IPS DF 6.9 (cell line): ENCODE data around the gene DDX17.

Source experiments
- DNase-seq: peaks from one replicate; pipeline ENCODE4 v3.0.0-alpha.2; 2013; ENCODE audit warnings: low read depth, low spot score
- H3K27ac ChIP-seq: one replicate; pipeline ENCODE4 v1.5.1; 2013; ENCODE audit warnings: low read length, control low read depth
- H3K27me3 ChIP-seq: 2 replicates; pipeline ENCODE4 v1.6.1; 2013; ENCODE audit warnings: mild to moderate bottlenecking, low read length; ENCODE audit not compliant: control insufficient read depth, insufficient read depth
- H3K36me3 ChIP-seq: 2 replicates; pipeline ENCODE4 v1.6.1; 2013; ENCODE audit warnings: low read length; ENCODE audit not compliant: control insufficient read depth, insufficient read depth
- H3K4me1 ChIP-seq: 2 replicates; pipeline ENCODE4 v1.6.1; 2013; ENCODE audit warnings: low read length; ENCODE audit not compliant: control insufficient read depth, insufficient read depth
- H3K4me3 ChIP-seq: 2 replicates; pipeline ENCODE4 v1.5.1; 2013; ENCODE audit warnings: mild to moderate bottlenecking, low read length
- H3K9me3 ChIP-seq: 2 replicates; pipeline ENCODE4 v1.6.1; 2013; ENCODE audit warnings: low read length, inconsistent platforms; ENCODE audit not compliant: control insufficient read depth, insufficient read depth
- WGBS: extraction: QIAGEN DNeasy Blood & Tissue Kit; methylation state at CpG from one replicate; pipeline ENCODE4 v1.1.7; 2013; ENCODE audit warnings: mixed read lengths, missing lambda C conversion rate; ENCODE audit not compliant: insufficient read length, insufficient coverage; 5-methylcytosine and 5-hydroxymethylcytosine counted together

DDX17 gene

DNA sequence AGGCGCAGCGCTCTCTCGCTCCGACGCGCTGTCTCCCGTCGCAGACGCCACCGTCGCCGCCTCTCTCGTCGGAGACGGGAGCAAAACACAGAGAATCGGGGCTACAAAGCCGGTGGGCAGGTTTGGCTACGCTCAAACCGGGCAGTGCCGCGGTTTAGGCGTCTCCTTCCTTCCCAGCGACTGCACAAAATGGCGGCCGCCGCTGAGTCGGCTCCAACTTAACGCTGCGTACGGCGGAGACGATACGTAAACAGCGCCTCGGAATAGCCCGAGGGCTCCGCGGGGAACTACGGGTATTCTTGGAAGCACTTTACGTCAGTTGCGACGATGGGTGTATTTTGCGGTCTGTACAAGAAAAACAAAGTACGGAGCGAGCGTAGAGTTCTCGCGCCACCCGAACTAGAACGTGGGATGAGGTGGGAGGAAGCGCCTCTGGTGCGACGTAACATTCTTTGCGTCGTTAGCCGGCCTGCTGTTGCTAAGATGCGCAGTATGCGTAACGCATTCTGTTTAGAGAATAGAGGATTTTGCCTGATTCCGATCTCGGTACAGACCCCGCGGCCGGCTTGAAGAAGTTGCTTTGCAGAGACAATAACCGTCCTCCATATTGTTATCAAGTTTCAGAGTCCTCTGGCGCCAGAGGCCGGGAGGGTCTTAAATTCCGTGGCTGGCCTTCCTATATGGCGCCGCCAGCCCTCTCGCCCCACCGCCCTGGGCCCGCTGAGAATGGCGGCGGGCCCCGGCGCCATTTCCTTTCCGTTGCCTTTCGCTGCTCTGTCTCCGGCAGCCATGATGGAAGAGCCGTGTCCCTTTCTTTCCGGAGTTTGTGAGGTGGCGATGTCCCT is at the start of gene DDX17:
Gene DDX17 (minus strand): TSS at position 194 of the 845 bp plus-strand sequence.
- H3K36me3 ChIP-seq, result peaks cover 2% of the 10 kb centered on the region; the same call in 1 of the 2 replicates
- H3K27me3 ChIP-seq, result no peaks in the 10 kb centered on the region
- H3K4me1 ChIP-seq, result no peaks in the 10 kb centered on the region; the same call in 1 of the 2 replicates
- no peaks in the 10 kb centered on the region for H3K9me3 ChIP-seq
- DNase-seq, result peak; percentile 91
- no peak within 1 kb of the TSS for H3K27ac ChIP-seq
- peak within 1 kb of the TSS; percentile 78 for H3K4me3 ChIP-seq
- no CpG with 5 or more reads among the region's 83 CpGs for WGBS

DNA sequence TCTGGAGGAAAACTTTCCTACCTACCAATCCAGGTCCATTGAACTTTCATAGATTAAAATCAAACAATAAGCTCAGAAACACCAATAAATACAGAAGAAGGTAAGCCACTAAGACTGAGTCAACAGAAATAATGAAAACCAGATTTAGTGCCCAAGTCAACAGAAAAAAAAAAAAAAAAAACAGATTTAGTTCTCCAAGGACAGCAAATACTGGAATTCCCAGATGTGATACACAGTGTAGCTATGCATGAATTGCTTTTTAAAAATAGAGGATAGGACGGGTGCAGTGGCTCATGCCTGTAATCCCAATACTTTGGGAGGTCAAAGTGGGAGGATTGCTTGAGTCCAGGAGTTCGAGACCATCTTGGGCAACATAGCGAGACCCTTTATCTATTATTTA is 48.2 kb upstream of the DDX17 start:
- Histone ChIP-seq H3K27ac (no peak overlapping the region), H3K9me3 (no peaks in the 10 kb centered on the region), H3K36me3 (no peaks in the 10 kb centered on the region), H3K4me1 (no peaks in the 10 kb centered on the region), H3K4me3 (no peak overlapping the region), H3K27me3 (no peaks in the 10 kb centered on the region)
- no peak for DNase-seq
- no CpG with 5 or more reads among the region's 3 CpGs for WGBS

DNA sequence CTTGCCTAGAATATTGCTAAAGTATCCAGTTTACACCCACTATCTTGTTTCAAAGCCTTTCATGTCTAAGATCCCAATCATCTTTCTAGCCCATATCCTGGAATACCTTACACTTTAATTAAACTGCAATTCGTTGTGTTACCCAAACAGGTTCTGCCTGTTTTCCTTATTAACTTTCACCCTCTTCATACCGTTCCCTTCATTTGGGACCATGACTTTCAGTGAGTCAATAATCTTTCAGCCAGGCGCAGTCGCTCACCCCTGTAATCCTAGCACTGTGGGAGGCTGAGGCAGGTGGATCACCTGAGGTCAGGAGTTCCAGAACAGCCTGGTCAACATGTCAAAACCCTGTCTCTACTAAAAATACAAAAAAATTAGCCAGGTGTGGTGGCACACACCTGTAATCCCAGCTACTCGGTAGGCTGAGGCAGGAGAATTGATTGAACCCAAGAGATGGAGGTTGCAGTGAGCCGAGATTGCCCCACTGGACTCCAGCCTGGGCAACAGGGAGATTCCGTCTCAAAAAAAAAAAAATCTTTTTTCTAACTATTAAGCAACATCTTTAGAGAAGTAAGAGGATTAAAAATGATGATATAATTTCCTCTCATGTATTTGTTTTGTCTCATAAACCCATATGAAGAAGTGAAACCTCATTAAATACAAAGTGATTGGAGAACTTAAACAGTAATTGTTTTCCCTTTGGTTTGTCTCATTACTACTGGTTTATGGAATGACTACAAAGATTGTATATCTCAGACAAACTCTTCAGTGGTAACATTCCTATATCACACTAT is 43.2 kb upstream of the DDX17 start:
- Histone ChIP-seq H3K4me1 (no peaks in the 10 kb centered on the region), H3K36me3 (no peaks in the 10 kb centered on the region), H3K4me3 (no peak overlapping the region), H3K27ac (no peak overlapping the region), H3K9me3 (no peaks in the 10 kb centered on the region; the same call in 1 of the 2 replicates), H3K27me3 (no peaks in the 10 kb centered on the region)
- DNase-seq, result no peak
- no CpG with 5 or more reads among the region's 7 CpGs for WGBS

DNA sequence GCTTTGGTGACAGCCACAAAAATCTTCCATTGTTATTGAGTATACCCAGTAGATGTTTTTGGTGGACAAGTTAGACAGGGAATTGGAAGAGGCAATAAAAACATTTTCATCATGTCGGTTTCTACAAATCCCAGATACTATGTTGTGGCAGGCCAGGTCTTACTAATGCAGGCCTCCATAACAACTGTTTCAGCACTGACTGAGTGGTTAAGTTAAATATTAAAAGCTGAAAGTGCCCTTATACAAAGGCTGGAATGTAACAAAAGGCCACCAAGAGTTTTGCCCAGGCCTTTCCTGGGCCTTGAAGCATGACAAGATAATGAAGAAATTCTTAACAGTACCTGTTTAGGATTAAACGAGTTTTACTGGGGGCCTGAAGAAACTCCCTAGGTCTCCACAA is 34.6 kb upstream of the DDX17 start:
- Histone ChIP-seq H3K27ac (no peak overlapping the region), H3K36me3 (0 out of 2 replicates have a peak, but pooled peaks cover 3% of the 10 kb centered on the region), H3K4me1 (no peaks in the 10 kb centered on the region; the same call in 1 of the 2 replicates), H3K4me3 (no peak overlapping the region), H3K9me3 (no peaks in the 10 kb centered on the region; the same call in 1 of the 2 replicates), H3K27me3 (no peaks in the 10 kb centered on the region)
- no CpG with 5 or more reads among the region's 2 CpGs for WGBS
- no peak for DNase-seq

DNA sequence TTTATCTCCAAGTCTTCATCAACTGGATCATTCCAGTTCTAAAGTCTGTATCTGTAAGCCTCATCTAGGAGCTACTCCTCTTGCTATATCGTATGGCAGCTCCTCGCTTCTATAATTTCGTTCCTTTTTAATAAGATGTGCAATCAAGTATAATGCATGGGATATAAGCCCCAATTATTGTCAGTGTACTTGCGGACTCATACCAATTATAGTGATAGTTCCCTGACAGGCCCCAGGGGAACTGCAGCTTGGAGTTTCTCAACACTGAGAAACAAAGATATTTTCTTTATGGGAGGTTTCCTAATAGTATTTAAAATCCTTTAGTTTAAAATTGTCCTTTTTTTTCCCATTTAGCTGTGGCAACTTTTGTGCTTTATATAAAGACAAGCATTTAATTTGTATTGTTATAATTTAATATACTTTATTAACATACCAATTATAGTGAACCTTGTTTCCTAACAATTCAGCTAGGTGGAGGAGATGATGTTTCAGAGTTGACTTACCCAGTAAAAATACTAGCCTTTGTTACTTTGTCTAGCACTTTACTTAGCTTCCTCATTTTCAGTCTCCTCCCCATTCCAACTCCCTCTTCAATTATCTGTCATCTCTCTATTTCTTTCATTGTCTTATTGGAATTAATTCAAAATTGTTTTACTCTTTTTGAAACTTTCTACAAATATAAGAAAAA is 25.3 kb upstream of the DDX17 start:
- Histone ChIP-seq H3K36me3 (no peaks in the 10 kb centered on the region), H3K4me1 (no peaks in the 10 kb centered on the region), H3K27ac (no peak overlapping the region), H3K4me3 (no peak overlapping the region), H3K27me3 (no peaks in the 10 kb centered on the region), H3K9me3 (no peaks in the 10 kb centered on the region)
- no peak for DNase-seq
- WGBS, result no CpG with 5 or more reads among the region's 4 CpGs

DNA sequence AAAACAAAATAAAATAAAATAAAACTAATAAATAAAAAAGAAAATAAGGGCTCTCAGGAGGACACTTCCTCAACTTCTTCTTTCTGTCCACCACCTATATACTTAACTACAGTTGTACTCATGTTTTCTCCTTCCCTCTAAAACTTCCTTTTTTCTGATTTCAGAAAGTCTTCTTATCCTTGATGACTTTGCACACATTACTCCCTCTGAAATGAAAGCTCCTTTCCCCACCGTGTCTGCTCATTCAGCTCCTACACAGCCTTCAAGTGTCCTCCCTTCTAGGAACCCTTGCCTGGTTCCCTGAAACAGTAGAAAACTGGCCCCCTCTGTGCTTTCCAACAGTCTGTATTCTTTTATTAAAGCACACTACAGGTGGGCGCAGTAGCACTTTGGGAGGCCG is 18.3 kb upstream of the DDX17 start:
- DNase-seq, result no peak
- H3K9me3 ChIP-seq, result no peaks in the 10 kb centered on the region
- WGBS, result no CpG with 5 or more reads among the region's 3 CpGs
- H3K27ac ChIP-seq, result no peak overlapping the region
- no peaks in the 10 kb centered on the region for H3K36me3 ChIP-seq
- H3K27me3 ChIP-seq, result no peaks in the 10 kb centered on the region
- H3K4me3 ChIP-seq, result no peak overlapping the region
- H3K4me1 ChIP-seq, result no peaks in the 10 kb centered on the region

DNA sequence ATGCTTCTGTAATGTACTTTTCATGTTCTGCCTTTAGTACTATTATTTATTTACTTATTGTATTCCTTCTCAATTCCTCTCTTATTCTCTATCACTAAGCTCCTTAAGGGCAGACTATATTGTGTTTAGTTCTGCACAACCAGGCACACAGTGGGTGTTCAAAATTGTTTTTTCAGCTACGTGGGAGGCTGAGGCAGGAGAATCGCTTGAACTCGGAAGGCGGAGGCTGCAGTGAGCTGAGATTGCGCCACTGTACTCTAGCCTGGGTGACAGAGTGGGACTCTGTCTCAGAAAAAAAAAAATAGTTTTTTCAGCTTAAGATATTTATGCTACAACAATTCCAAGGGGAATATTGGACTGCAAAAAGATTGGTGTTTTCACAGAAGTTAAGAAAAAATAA is 17.4 kb upstream of the DDX17 start:
- no CpG with 5 or more reads among the region's 5 CpGs for WGBS

DNA sequence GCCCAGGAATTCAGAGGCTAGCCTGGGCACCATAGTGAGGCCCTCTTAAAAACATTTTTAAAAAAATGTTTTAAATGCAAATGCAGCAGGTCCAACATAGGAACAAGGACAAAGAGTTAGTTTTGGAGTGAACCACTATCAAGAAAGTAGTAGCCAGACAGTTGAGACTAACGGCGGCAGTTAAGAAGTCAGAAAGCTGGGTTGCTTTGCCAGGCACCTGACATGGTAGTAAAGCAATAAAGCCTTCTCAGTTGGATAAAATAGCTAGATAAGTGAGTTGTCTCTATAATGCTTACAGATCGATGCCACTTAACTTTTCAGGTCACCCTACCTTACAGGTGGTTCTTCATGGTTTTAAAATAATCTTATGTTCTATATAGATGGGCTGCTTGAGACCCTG is 16.9 kb upstream of the DDX17 start:
- no CpG with 5 or more reads among the region's 3 CpGs for WGBS

More for the DNA sequence above, 17.4 kb upstream of the DDX17 start:
- H3K9me3 ChIP-seq, result no peaks in the 10 kb centered on the region
- no peak overlapping the region for H3K4me3 ChIP-seq
- H3K36me3 ChIP-seq, result no peaks in the 10 kb centered on the region
- no peaks in the 10 kb centered on the region for H3K27me3 ChIP-seq
- no peaks in the 10 kb centered on the region for H3K4me1 ChIP-seq
- no peak overlapping the region for H3K27ac ChIP-seq
- DNase-seq, result no peak

DNA sequence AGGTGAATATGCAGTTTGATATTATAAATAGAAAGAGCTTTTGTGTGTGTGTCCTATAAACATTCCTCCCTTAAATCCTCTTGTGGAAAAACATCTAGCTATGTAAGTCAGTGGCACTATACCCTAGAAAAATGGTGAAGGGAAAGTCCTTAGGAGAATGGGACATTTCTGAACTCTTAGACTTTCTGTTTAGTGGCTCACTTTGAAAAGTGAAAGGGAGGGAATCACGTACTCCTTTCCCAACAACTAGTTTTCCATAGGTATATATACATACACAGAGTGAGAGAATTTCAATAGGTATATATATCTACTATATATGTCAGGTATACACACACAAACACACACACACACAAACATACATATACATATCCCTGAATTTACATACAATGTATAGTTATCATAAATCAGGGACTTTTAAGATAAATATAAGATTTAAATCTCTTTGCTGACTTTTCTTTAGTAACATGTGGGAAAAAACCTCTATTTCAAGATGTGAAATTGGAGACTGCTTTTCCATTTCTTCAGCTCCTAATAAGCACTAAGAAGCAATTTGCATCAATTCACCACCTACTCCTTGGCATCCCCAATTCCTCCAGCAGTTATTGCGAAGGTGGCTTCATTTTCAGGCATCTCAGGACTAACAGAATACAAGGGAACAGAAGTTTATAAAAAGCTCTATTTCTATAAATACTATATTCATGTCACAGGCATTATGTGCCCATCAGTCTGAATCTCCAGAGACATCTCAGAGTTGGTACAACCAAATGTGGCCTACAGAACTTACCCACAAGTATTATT is 13.5 kb upstream of the DDX17 start:
- Histone ChIP-seq H3K27me3 (no peaks in the 10 kb centered on the region), H3K36me3 (no peaks in the 10 kb centered on the region), H3K27ac (no peak overlapping the region), H3K4me1 (no peaks in the 10 kb centered on the region), H3K9me3 (no peaks in the 10 kb centered on the region), H3K4me3 (no peak overlapping the region)
- WGBS, result no CpG with 5 or more reads among the region's 2 CpGs
- no peak for DNase-seq

More for the DNA sequence above, 16.9 kb upstream of the DDX17 start:
- no peak for DNase-seq
- Histone ChIP-seq H3K4me1 (no peaks in the 10 kb centered on the region), H3K4me3 (no peak overlapping the region), H3K27ac (no peak overlapping the region), H3K9me3 (no peaks in the 10 kb centered on the region), H3K27me3 (no peaks in the 10 kb centered on the region), H3K36me3 (no peaks in the 10 kb centered on the region)
